H9 (cell line): ENCODE measurements around the gene NYAP2. TPM values are rescaled to one million over a fixed set of nuclear protein-coding genes. Genes with fewer than 3 reads are reported as not detected.

Source experiments
- DNase-seq: peaks from one replicate; pipeline ENCODE4 v3.0.0-alpha.2; 2017
- H2AFZ ChIP-seq: one replicate; pipeline ENCODE4 v1.6.1; 2013; ENCODE audit warnings: mild to moderate bottlenecking, low read length, control low read depth, moderate library complexity
- H2AK5ac ChIP-seq: 2 replicates; pipeline ENCODE4 v1.6.1; 2013; ENCODE audit warnings: low read length, control low read depth, mixed read lengths; ENCODE audit not compliant: insufficient read length
- H2BK120ac ChIP-seq: one replicate; pipeline ENCODE4 v1.6.1; 2013; ENCODE audit warnings: low read depth, mild to moderate bottlenecking, low read length, control low read depth, inconsistent platforms; ENCODE audit not compliant: poor library complexity, severe bottlenecking
- H2BK12ac ChIP-seq: 2 replicates; pipeline ENCODE4 v1.6.1; 2013; ENCODE audit warnings: low read length, control low read depth, mixed read lengths, low read depth; ENCODE audit not compliant: insufficient read length
- H2BK15ac ChIP-seq: 2 replicates; pipeline ENCODE4 v1.6.1; 2013; ENCODE audit warnings: low read depth, low read length, control low read depth
- H2BK20ac ChIP-seq: one replicate; pipeline ENCODE4 v1.6.1; 2013; ENCODE audit warnings: low read depth, mild to moderate bottlenecking, low read length, control low read depth, inconsistent platforms; ENCODE audit not compliant: poor library complexity, severe bottlenecking
- H2BK5ac ChIP-seq: 2 replicates; pipeline ENCODE4 v1.6.1; 2013; ENCODE audit warnings: low read length, control low read depth, mixed read lengths; ENCODE audit not compliant: insufficient read length
- H3K14ac ChIP-seq: 2 replicates; pipeline ENCODE4 v1.6.1; 2013; ENCODE audit warnings: low read length, control low read depth; ENCODE audit not compliant: insufficient read depth
- H3K18ac ChIP-seq: 2 replicates; pipeline ENCODE4 v1.6.1; 2013; ENCODE audit warnings: low read depth, mild to moderate bottlenecking, mixed read lengths, low read length, control low read depth; ENCODE audit not compliant: insufficient read length
- H3K23ac ChIP-seq: 2 replicates; pipeline ENCODE4 v1.6.1; 2013; ENCODE audit warnings: low read length, control low read depth, mixed read lengths, low read depth; ENCODE audit not compliant: insufficient read length
- H3K23me2 ChIP-seq: 2 replicates; pipeline ENCODE4 v1.6.1; 2013; ENCODE audit warnings: low read depth, mild to moderate bottlenecking, mixed read lengths, low read length, control low read depth; ENCODE audit not compliant: insufficient read length, poor library complexity, severe bottlenecking
- H3K27ac ChIP-seq: 2 replicates; pipeline ENCODE4 v1.5.1; 2013; ENCODE audit warnings: low read length, control low read depth, mixed read lengths, low read depth; ENCODE audit not compliant: insufficient read length
- H3K27me3 ChIP-seq: 2 replicates; pipeline ENCODE4 v1.6.1; 2013; ENCODE audit warnings: low read length, control low read depth, inconsistent platforms; ENCODE audit not compliant: insufficient read depth
- H3K4ac ChIP-seq: 2 replicates; pipeline ENCODE4 v1.6.1; 2013; ENCODE audit warnings: low read depth, mild to moderate bottlenecking, control low read depth, inconsistent platforms, low read length, moderate library complexity
- H3K4me1 ChIP-seq: 2 replicates; pipeline ENCODE4 v1.6.1; 2013; ENCODE audit warnings: low read length, control low read depth, inconsistent platforms; ENCODE audit not compliant: insufficient read depth
- H3K4me2 ChIP-seq: 2 replicates; pipeline ENCODE4 v1.6.1; 2013; ENCODE audit warnings: low read length, control low read depth, mixed read lengths; ENCODE audit not compliant: insufficient read length, insufficient read depth
- H3K56ac ChIP-seq: 2 replicates; pipeline ENCODE4 v1.6.1; 2013; ENCODE audit warnings: low read depth, mild to moderate bottlenecking, mixed read lengths, low read length, control low read depth; ENCODE audit not compliant: insufficient read length
- H3K79me1 ChIP-seq: 2 replicates; pipeline ENCODE4 v1.6.1; 2013; ENCODE audit warnings: low read depth, mild to moderate bottlenecking, moderate library complexity, low read length, control low read depth, inconsistent platforms; ENCODE audit not compliant: insufficient read depth, poor library complexity, severe bottlenecking
- H3K79me2 ChIP-seq: 2 replicates; pipeline ENCODE4 v1.6.1; 2013; ENCODE audit warnings: low read length, control low read depth, inconsistent platforms; ENCODE audit not compliant: insufficient read depth
- H3K9ac ChIP-seq: 2 replicates; pipeline ENCODE4 v1.6.1; 2013; ENCODE audit warnings: low read length, control low read depth, mixed read lengths; ENCODE audit not compliant: insufficient read length; ENCODE audit errors: extremely low read depth
- H3K9me3 ChIP-seq: one replicate; pipeline ENCODE4 v1.6.1; 2013; ENCODE audit warnings: low read depth, low read length, inconsistent platforms; ENCODE audit not compliant: control insufficient read depth
- H3T11ph ChIP-seq: one replicate; pipeline ENCODE4 v1.6.1; 2013; ENCODE audit warnings: mild to moderate bottlenecking, low read length, control low read depth, inconsistent platforms
- H4K20me1 ChIP-seq: one replicate; pipeline ENCODE4 v1.6.1; 2013; ENCODE audit not compliant: control insufficient read depth, insufficient read length, insufficient read depth
- H4K5ac ChIP-seq: 2 replicates; pipeline ENCODE4 v1.6.1; 2013; ENCODE audit warnings: low read depth, mild to moderate bottlenecking, mixed read lengths, low read length, control low read depth; ENCODE audit not compliant: insufficient read length
- H4K8ac ChIP-seq: replicated peaks from 2 replicates; pipeline ENCODE4 v1.6.1; 2013; ENCODE audit warnings: low read length, control low read depth, mixed read lengths, low read depth; ENCODE audit not compliant: insufficient read length
- H4K91ac ChIP-seq: 2 replicates; pipeline ENCODE4 v1.6.1; 2013; ENCODE audit warnings: low read depth, mild to moderate bottlenecking, moderate library complexity, mixed read lengths, low read length, control low read depth; ENCODE audit not compliant: insufficient read length
- H3K27ac Mint-ChIP-seq, 3 experiments: 2 replicates in 2 of 3; 3 replicates in 1 of 3; pipeline ENCODE4 v1.8.0; 2020 to 2021; ENCODE audit warnings: mixed read lengths in 3 of 3, mild to moderate bottlenecking in 1 of 3, moderate library complexity in 1 of 3
- H3K27me3 Mint-ChIP-seq: 2 replicates; pipeline ENCODE4 v1.8.0; 2021; ENCODE audit warnings: low read depth, mild to moderate bottlenecking, moderate library complexity, mixed read lengths
- H3K36me3 Mint-ChIP-seq, 3 experiments: 2 replicates in 2 of 3; 3 replicates in 1 of 3; pipeline ENCODE4 v1.8.0; 2020 to 2021; ENCODE audit warnings: low read depth in 3 of 3, mixed read lengths in 3 of 3; ENCODE audit not compliant: insufficient read depth in 1 of 3
- H3K4me1 Mint-ChIP-seq, 2 experiments: 2 replicates each; pipeline ENCODE4 v1.8.0; 2020; ENCODE audit warnings: mixed read lengths in 2 of 2
- H3K4me3 Mint-ChIP-seq, 2 experiments: 2 replicates in 1 of 2; 3 replicates in 1 of 2; pipeline ENCODE4 v1.8.0; 2020 to 2021; ENCODE audit warnings: mild to moderate bottlenecking in 2 of 2, mixed read lengths in 2 of 2, moderate library complexity in 1 of 2
- H3K9me3 Mint-ChIP-seq, 2 experiments: 2 replicates in 1 of 2; 3 replicates in 1 of 2; pipeline ENCODE4 v1.8.0; 2020; ENCODE audit warnings: mild to moderate bottlenecking in 2 of 2, mixed read lengths in 2 of 2, moderate library complexity in 1 of 2
- WGBS: extraction: QIAGEN DNeasy Blood & Tissue Kit; methylation state at CpG from one replicate; pipeline ENCODE4 v1.1.7; 2013; ENCODE audit warnings: missing lambda C conversion rate, low lambda C conversion rate, mixed read lengths; ENCODE audit not compliant: insufficient read length; ENCODE audit errors: extremely low coverage; 5-methylcytosine and 5-hydroxymethylcytosine counted together
- total RNA-seq: library from RNA; stranded (reverse); gene quantifications from 2 replicates; pipeline ENCODE4 v1.2.1, GENCODE V29; 2021
- TF ChIP-seq, protein P1 (sequence below): fragments of 200-600 bp; sonication (generic); conservative IDR thresholded peaks from 3 replicates; pipeline ENCODE4 v1.8.0; 2021; ENCODE audit warnings: antibody characterized with exemption, mild to moderate bottlenecking

Gene NYAP2
- total RNA-seq, 1 experiment from 2014 or later, result not detected

GRCh38 chr2:225457482-225457881, 58.0 kb downstream of the NYAP2 start:
- Mint-ChIP-seq H3K27me3 (no peaks in the 10 kb centered on the region), H3K36me3 (peaks cover 0 to 4% (median 0%) of the 10 kb centered on the region in 3 experiments; a peak in 2 of 7 replicates), H3K9me3 (0 out of 5 replicates have a peak, but pooled peaks cover 0 to 4% of the 10 kb centered on the region in 2 experiments), H3K4me3 (no peak overlapping the region), H3K4me1 (peaks cover 21 to 24% of the 10 kb centered on the region in 2 experiments), H3K27ac (no peak overlapping the region)
- H3T11ph ChIP-seq, result no peak overlapping the region
- no peaks in the 10 kb centered on the region for H4K20me1 ChIP-seq
- no peak overlapping the region for H2AK5ac ChIP-seq
- no peak overlapping the region for H2BK20ac ChIP-seq
- no peak overlapping the region for H4K5ac ChIP-seq
- no peaks in the 10 kb centered on the region for H3K23me2 ChIP-seq
- no peak overlapping the region for H2BK5ac ChIP-seq
- H3K9me3 ChIP-seq, result no peaks in the 10 kb centered on the region
- H3K18ac ChIP-seq, result no peak overlapping the region
- H3K14ac ChIP-seq, result no peak overlapping the region
- no peak overlapping the region for H2AFZ ChIP-seq
- no peak overlapping the region for H4K91ac ChIP-seq
- no CpG with 5 or more reads among the region's 1 CpG for WGBS
- H3K23ac ChIP-seq, result no peak overlapping the region
- peaks cover 4% of the 10 kb centered on the region; the same call in 1 of the 2 replicates for H3K4me1 ChIP-seq
- H2BK120ac ChIP-seq, result no peak overlapping the region
- H3K27ac ChIP-seq, result no peak overlapping the region
- H2BK15ac ChIP-seq, result no peak overlapping the region
- no peak overlapping the region for H4K8ac ChIP-seq
- DNase-seq, result no peak
- no peak overlapping the region for H3K4me2 ChIP-seq
- no peak overlapping the region for H3K9ac ChIP-seq
- H3K27me3 ChIP-seq, result no peaks in the 10 kb centered on the region
- no peaks in the 10 kb centered on the region for H3K79me1 ChIP-seq
- H3K56ac ChIP-seq, result no peak overlapping the region
- no peak overlapping the region for H3K4ac ChIP-seq
- H3K79me2 ChIP-seq, result no peaks in the 10 kb centered on the region
- no peak overlapping the region for H2BK12ac ChIP-seq
- TF ChIP-seq, protein P1, sequence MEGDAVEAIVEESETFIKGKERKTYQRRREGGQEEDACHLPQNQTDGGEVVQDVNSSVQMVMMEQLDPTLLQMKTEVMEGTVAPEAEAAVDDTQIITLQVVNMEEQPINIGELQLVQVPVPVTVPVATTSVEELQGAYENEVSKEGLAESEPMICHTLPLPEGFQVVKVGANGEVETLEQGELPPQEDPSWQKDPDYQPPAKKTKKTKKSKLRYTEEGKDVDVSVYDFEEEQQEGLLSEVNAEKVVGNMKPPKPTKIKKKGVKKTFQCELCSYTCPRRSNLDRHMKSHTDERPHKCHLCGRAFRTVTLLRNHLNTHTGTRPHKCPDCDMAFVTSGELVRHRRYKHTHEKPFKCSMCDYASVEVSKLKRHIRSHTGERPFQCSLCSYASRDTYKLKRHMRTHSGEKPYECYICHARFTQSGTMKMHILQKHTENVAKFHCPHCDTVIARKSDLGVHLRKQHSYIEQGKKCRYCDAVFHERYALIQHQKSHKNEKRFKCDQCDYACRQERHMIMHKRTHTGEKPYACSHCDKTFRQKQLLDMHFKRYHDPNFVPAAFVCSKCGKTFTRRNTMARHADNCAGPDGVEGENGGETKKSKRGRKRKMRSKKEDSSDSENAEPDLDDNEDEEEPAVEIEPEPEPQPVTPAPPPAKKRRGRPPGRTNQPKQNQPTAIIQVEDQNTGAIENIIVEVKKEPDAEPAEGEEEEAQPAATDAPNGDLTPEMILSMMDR, result no peak
